ENCODE data around the gene TAC4.
A peak's percentile ranks its signal among the peaks of the same experiment; 100 is the strongest.

Gene TAC4, protein sequence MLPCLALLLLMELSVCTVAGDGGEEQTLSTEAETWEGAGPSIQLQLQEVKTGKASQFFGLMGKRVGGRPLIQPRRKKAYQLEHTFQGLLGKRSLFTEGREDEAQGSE

GRCh38 chr17:49848019-49848473, at the start of gene TAC4:
Gene TAC4, minus strand, starts transcription at chr17:49848069. Its CDS starts 52 bp downstream, at chr17:49848017.
- no peak for DNase-seq (ENCODE audit: low read depth in 3 of 3)

DNA sequence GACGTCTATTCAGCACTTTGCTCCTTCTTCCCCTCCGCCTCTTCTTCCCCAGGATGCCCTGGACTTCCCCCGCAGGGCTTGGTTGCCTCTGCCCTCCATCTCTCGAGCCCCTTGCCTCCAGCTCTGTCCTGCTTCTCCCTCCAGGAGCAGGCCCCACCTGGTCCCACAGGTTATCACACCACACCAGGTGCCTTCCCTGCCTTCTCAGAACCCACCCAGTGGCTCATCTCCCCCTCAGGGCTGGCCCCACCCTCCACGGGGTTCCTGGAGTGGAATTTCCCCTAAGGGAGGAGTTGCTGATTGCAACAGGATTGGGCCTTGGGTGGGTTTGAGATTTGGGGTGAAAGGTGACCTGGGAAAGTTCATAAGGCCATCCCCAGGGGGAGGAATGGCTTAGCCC, 49.0 kb upstream of the TAC4 start:
- no peak for DNase-seq (ENCODE audit: low read depth in 3 of 3)

DNA sequence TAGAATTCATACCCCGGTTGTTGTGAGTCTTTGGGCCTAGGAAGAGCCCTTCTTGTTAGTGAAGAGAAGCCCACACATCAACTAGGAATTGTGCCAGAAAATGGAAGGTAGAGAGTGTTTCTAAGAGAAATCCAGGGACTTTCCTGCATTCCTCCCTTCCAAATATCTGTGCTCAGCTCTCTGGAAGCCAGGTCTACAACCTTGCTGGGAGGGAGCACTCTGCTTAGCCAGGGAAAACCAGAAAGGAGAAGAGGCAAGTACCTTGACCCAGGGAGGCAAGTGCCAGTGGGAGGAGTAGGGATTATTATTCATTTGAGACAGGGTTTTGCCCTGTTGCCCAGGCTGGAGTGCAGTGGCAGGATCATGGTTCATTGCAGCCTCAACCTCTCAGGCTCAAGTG, 48.4 kb upstream of the TAC4 start:
- DNase-seq (ENCODE audit: low read depth in 3 of 3) = no peak

- DNase-seq (ENCODE audit: low read depth in 3 of 3) = no peak
Measured at GRCh38 chr17:49895812-49896211, 47.9 kb upstream of the TAC4 start.

- no peak for DNase-seq (ENCODE audit: low read depth in 3 of 3)
Measured at GRCh38 chr17:49894761-49895160, 46.9 kb upstream of the TAC4 start.

DNA sequence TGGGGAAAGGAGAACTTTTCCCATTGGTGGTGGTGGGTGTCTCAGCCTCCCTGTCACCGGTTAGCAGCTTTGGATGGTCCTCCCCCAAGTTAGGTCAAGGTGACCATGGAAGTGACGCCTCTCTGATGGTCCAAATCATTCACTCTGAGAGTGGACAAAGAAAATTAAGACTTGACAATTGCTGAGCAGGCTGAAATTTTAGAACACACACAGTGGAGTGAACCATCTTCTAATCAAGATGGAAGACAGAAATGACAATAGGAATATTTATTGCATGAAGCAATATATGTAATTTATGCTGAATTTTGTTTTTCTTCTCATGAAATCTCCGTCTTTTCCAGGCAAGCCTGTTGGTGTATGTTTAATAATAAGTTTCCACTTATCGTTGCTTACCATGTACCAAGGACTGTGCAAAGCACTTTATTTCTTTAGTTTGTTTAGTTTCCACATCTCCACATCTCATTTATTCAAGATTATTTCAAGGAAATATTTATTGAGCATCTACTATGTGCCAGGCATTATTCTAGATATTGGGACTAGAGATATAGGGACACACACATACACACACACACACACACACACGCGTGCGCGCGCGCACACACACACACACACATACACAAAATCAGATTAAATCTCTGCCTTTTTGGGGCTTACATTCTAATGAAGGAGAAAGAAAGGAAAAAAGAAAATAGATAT, 44.0 kb upstream of the TAC4 start:
- DNase-seq (ENCODE audit: low read depth in 3 of 3) = no peak

DNA sequence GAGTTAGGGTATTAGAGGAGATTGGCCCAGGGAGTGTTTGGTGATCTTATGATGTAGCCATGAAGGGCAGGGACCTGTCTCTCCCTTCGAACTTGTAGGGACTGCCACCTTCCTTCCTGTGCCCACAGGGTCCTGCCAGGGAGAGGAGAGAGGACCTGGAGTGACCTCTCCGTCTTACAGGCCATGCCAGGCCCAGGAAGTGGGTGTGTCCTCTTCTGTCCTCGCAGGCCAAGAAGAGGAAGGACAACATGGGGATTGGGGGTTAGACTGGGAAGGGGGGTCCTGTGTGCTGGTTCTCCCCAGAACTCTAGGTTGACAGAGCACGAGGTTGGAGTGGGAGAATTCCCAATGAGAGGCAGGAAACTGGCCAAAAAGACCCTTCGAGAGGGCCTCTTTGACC, 43.4 kb upstream of the TAC4 start:
- no peak for DNase-seq (ENCODE audit: low read depth in 3 of 3)

GRCh38 chr17:49890852-49891251, 43.0 kb upstream of the TAC4 start:
- no peak for DNase-seq (ENCODE audit: low read depth in 3 of 3)

- no peak for DNase-seq (ENCODE audit: low read depth in 3 of 3)
Measured at GRCh38 chr17:49890077-49890821, 42.4 kb upstream of the TAC4 start.

GRCh38 chr17:49889500-49889899, 41.6 kb upstream of the TAC4 start:
- no peak for DNase-seq (ENCODE audit: low read depth in 3 of 3)

DNA sequence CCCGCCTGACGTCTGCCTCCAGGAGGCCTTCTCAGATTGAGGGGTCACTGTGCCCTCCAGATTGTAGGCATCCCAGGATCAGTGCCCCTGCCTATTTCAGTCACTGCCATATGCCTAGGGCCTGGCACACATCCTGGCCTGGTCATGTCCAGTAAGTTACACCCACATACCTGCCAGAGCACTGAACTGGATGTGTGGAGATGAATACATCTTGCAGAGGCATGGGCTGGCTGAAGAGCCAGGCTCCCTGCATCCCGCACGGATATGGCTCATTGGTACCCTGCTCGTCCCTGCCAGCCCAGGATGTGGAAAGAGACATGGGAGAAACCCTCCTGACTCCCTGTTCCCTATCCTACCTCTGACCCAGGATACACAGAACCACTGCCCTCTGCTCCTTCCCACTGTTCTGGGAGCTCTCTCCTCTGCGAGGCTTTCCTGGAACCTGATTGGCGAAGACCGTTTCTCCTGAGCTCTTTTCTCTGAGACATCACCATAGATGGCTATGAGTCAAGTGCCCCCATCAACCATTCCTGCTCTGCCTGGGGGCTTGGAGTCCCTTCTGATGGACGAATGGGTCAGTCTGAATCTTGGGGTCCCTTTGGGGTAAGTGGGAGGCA, 40.0 kb upstream of the TAC4 start:
- no peak for DNase-seq (ENCODE audit: low read depth in 3 of 3)

DNA sequence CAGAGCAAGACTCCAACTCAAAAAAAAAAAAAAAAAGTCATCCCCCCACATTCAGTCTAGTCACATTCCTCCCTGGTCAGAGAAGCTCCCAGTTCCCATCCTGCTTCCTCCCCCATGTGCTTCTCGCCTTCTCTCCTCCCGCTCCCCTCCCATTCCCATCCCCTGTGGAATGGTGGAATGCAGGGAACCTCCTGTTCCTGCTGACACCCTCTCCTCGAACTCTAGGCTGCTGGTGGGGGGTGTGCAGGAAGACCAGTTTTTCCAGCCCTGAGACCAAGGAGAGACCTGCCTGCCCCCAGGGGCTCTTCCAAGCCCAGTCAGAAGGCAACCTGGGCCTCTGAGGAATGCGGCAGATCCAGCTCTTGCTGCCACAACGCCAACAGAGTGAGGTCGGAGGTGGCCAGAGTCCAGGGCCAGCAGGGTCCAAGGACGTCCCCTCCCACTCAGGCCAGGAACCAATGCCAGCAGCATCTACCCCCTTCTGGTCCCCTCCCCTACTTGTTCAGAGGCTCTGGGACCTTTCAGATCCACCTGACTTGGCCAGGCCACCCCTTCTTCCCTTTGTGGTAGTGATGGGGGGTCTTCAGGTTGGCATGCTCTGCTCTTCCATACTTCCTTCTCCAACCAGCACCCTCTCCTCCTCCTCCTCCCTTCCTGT, 39.3 kb upstream of the TAC4 start:
- DNase-seq (ENCODE audit: low read depth in 3 of 3) = no peak

DNA sequence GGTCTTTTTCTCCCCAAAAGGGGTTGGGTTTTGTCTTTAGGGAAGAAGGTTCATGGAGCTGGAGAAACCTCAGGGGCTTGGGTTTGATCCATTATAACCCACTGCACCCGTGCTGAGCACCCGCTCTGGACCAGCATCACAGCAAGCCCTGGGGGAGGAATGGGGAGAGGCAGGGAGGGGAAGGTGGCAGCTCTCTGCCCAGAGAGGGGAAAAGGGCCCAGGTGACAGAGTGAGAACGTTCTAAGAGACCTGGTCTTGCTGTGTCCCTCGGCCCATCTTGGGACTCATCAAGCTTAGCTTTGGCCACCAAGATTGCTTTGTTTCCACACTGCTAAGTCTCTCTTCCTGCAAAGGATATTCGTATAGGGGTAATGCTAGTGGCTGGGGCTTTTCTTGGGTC, 38.2 kb upstream of the TAC4 start:
- DNase-seq (ENCODE audit: low read depth in 3 of 3) = no peak

- DNase-seq (ENCODE audit: low read depth in 3 of 3) = no peak
Measured at GRCh38 chr17:49882434-49882833, 34.6 kb upstream of the TAC4 start.

GRCh38 chr17:49881054-49881402, 33.2 kb upstream of the TAC4 start:
- DNase-seq (ENCODE audit: low read depth in 3 of 3) = no peak

- DNase-seq (ENCODE audit: low read depth in 3 of 3) = peak; percentile 42 to 76 (median 42)
Measured at GRCh38 chr17:49880291-49881053, 32.6 kb upstream of the TAC4 start.

DNA sequence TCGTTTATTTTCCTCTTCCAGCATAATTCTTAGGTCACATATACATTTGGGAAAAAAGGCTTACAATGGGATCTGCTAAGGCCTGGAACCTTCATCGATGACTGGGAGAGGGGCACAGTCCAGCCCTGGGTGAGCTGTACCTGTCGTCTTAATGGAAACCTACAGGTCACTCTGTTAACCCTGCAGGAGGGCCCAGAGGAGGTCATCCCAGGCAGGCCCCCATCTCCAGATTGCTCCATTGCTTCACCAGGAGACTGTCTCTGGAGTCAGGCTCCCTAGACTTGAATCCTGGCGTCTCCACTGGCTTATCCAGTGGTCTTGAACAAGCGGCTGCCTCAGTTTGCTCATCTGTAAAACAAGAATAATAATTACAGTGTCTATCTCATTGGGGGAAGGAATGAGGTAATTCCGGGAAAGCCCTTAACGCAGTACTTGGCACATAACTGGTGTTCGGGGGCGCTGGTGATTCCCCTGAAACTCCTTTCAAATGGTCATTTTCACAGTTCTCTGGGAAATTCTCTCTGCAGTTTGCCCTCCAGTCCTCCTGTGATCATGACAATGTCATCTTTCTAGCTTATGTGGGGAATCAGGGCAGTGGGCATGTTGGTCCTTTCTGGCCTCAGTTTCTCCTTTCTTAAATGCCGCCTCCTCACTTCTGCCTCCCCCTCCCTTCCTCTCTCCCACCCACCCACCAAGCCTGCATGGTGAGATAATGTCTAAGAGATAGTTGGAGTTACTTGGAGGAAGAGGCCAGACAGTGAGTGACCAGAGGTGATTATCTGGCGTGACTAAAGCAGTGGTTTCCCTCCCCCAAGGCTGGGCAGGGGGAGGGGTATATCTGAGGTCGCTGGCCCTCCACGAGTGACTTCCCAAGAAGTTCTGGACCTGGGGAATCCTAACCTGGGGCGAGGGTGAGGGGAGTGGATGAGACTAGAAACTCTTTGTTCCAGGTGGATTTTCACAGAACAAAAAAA, 31.3 kb upstream of the TAC4 start:
- DNase-seq (ENCODE audit: low read depth in 3 of 3) = no peak

DNA sequence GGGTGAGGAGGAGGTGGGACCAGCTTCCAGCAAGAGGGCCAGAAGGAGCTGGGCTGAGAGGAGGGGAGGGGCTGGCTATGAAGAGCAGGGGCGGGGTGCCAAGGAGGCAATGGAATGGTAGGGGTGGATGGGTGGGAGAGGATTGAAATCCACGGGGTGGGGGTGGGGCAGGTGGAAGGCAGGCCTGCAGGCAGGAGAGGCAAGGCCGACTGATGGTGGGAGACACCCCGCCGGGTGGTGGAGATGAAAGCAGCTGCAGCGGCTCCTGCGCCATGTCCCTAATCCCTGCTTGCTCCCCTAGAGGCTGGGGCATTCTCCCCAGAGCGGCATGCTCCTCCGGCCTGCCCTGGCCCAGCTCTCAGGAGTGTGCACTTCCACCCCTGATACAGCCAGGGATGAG, 27.8 kb upstream of the TAC4 start:
- no peak for DNase-seq (ENCODE audit: low read depth in 3 of 3)

DNA sequence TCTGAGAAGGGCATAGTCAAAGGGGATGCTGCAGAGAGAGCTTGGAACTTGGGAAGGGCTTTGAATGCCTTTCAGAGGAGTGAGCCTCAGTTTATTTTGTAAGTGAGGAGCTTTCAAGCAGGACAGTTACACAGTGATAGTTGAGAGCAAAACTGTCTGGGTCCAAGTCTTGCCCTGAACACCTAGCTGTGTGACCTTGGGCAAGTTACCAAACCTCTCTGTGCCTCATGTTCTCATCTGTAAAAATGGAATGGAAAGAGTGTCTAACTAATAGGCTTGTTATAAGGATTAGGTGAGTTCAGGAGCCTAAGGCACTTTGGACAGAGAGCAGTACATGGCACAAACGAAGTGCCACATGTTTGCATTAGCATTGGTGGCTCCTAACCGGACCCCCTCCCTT, 27.0 kb upstream of the TAC4 start:
- DNase-seq (ENCODE audit: low read depth in 3 of 3) = no peak

DNA sequence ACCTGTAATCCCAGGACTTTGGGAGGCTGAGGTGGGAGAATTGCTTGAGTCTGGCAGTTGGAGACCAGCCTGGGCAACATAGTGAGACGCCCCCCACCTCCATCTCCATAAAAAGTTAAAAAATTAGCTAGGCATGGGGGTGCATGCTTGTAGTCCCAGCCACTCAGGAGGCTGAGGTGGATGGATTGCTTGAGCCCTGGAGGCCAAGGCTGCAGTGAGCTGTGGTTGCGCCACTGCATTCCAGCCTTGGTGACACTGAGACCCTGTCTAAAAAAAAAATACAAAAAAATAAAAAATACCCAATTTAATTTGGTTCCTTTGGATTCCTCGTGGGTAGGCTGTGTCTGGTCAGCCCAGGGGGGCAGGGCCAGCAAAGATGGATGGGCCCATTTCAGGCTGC, 26.1 kb upstream of the TAC4 start:
- no peak for DNase-seq (ENCODE audit: low read depth in 3 of 3)

Measured in stimulated activated CD4-positive, alpha-beta T cell treated with anti-CD3 and anti-CD28 coated beads, TNF-alpha, amount 100 ng/mL, for 24 hours (primary cell).